ENCODE results near the gene PLA2G10. TPM values are rescaled to one million over a fixed set of nuclear protein-coding genes. Genes with fewer than 3 reads are reported as not detected.
"Not testable (repeated sequence)": the region's sequence is repeated elsewhere in the genome, so short reads cannot be mapped to it uniquely, and the experiment has no call there.

The PLA2G10 gene
- total and polyA plus RNA-seq, 9 of the 15 experiments (the other 6 are each of a cell fraction or from before 2014, with no cell fraction given) = not detected

- POLR2A ChIA-PET; H3K79me2 ChIP-seq (ENCODE audit: control insufficient read depth, insufficient read depth, low read length); H3K4me3 ChIP-seq; FAIRE-seq; H3K4me1 ChIP-seq (replicated peaks in 1 of 2; ENCODE audit: control insufficient read depth in 2 of 2, insufficient read depth in 2 of 2, low read length in 2 of 2); DNase-seq (ENCODE audit: extremely low read depth in 1 of 4, low spot score in 3 of 4); intact Hi-C loops (cut with micrococcal nuclease); H3K27me3 ChIP-seq (ENCODE audit: control insufficient read depth in 2 of 2, insufficient read depth in 2 of 2, low read length in 2 of 2); in situ Hi-C loops (cut with MboI); CTCF ChIA-PET (ENCODE audit: low intra/inter-chr PET ratio); H3K4me2 ChIP-seq (ENCODE audit: insufficient read depth, low read length); H3K27ac ChIP-seq (ENCODE audit: extremely low read depth, low read depth, low read length); H3K9me1 ChIP-seq (ENCODE audit: control insufficient read depth, insufficient read depth, low read length); H3K36me3 ChIP-seq (ENCODE audit: control insufficient read depth, insufficient read depth, low read length); BruUV-seq (replicated peaks); H3K9ac ChIP-seq (ENCODE audit: insufficient read depth in 1 of 2, low read depth in 2 of 2, low read length in 2 of 2); ATAC-seq; H4K20me1 ChIP-seq (replicated peaks; ENCODE audit: control insufficient read depth, insufficient read depth, low read length); H3K9me3 ChIP-seq (replicated peaks; ENCODE audit: control insufficient read depth, insufficient read depth, low read depth, low read length); H2AFZ ChIP-seq (ENCODE audit: low read depth, low read length): not testable (repeated sequence)
- WGBS (ENCODE audit: insufficient coverage, low coverage, missing lambda C conversion rate) = no CpG with 5 or more reads among the region's 10 CpGs
Measured at GRCh38 chr16:14740832-14741385, 46.8 kb upstream of the PLA2G10 start.

- H3K36me3 ChIP-seq (ENCODE audit: control insufficient read depth, insufficient read depth, low read length); BruUV-seq (replicated peaks); H3K9ac ChIP-seq (ENCODE audit: insufficient read depth in 1 of 2, low read depth in 2 of 2, low read length in 2 of 2); FAIRE-seq; intact Hi-C loops (cut with micrococcal nuclease); H2AFZ ChIP-seq (ENCODE audit: low read depth, low read length); H3K79me2 ChIP-seq (ENCODE audit: control insufficient read depth, insufficient read depth, low read length); DNase-seq (ENCODE audit: extremely low read depth in 1 of 4, low spot score in 3 of 4); H3K4me1 ChIP-seq (replicated peaks in 1 of 2; ENCODE audit: control insufficient read depth in 2 of 2, insufficient read depth in 2 of 2, low read length in 2 of 2); in situ Hi-C loops (cut with MboI); CTCF ChIA-PET (ENCODE audit: low intra/inter-chr PET ratio); H3K9me1 ChIP-seq (ENCODE audit: control insufficient read depth, insufficient read depth, low read length); H3K9me3 ChIP-seq (replicated peaks; ENCODE audit: control insufficient read depth, insufficient read depth, low read depth, low read length); H3K4me2 ChIP-seq (ENCODE audit: insufficient read depth, low read length); H4K20me1 ChIP-seq (replicated peaks; ENCODE audit: control insufficient read depth, insufficient read depth, low read length); H3K4me3 ChIP-seq; H3K27me3 ChIP-seq (ENCODE audit: control insufficient read depth in 2 of 2, insufficient read depth in 2 of 2, low read length in 2 of 2); ATAC-seq; H3K27ac ChIP-seq (ENCODE audit: extremely low read depth, low read depth, low read length); POLR2A ChIA-PET: not testable (repeated sequence)
- no CpG with 5 or more reads among the region's 28 CpGs for WGBS (ENCODE audit: insufficient coverage, low coverage, missing lambda C conversion rate)
Measured at GRCh38 chr16:14733233-14733632, 39.1 kb upstream of the PLA2G10 start.

GRCh38 chr16:14703156-14704011 is 9.3 kb upstream of the PLA2G10 start, which contains the start of gene NPIPA3:
TSS of gene NPIPA3 (plus strand) at chr16:14703411. CDS start at chr16:14708944, 5,533 bp downstream.
- H3K9me1 ChIP-seq (ENCODE audit: control insufficient read depth, insufficient read depth, low read length); H3K4me3 ChIP-seq; in situ Hi-C loops (cut with MboI); intact Hi-C loops (cut with micrococcal nuclease); H3K4me2 ChIP-seq (ENCODE audit: insufficient read depth, low read length); BruUV-seq (replicated peaks); H3K27ac ChIP-seq (ENCODE audit: extremely low read depth, low read depth, low read length); H3K79me2 ChIP-seq (ENCODE audit: control insufficient read depth, insufficient read depth, low read length); H3K4me1 ChIP-seq (replicated peaks in 1 of 2; ENCODE audit: control insufficient read depth in 2 of 2, insufficient read depth in 2 of 2, low read length in 2 of 2); DNase-seq (ENCODE audit: extremely low read depth in 1 of 4, low spot score in 3 of 4); H3K9me3 ChIP-seq (replicated peaks; ENCODE audit: control insufficient read depth, insufficient read depth, low read depth, low read length); H2AFZ ChIP-seq (ENCODE audit: low read depth, low read length); POLR2A ChIA-PET; H3K36me3 ChIP-seq (ENCODE audit: control insufficient read depth, insufficient read depth, low read length); H3K9ac ChIP-seq (ENCODE audit: insufficient read depth in 1 of 2, low read depth in 2 of 2, low read length in 2 of 2); CTCF ChIA-PET (ENCODE audit: low intra/inter-chr PET ratio); H3K27me3 ChIP-seq (ENCODE audit: control insufficient read depth in 2 of 2, insufficient read depth in 2 of 2, low read length in 2 of 2); H4K20me1 ChIP-seq (replicated peaks; ENCODE audit: control insufficient read depth, insufficient read depth, low read length): not testable (repeated sequence)
- peak; percentile 23 for FAIRE-seq
- ATAC-seq = peak; percentile 99
- no CpG with 5 or more reads among the region's 73 CpGs for WGBS (ENCODE audit: insufficient coverage, low coverage, missing lambda C conversion rate)

- in situ Hi-C loops (cut with MboI); H3K4me1 ChIP-seq (replicated peaks in 1 of 2; ENCODE audit: control insufficient read depth in 2 of 2, insufficient read depth in 2 of 2, low read length in 2 of 2); H3K27me3 ChIP-seq (ENCODE audit: control insufficient read depth in 2 of 2, insufficient read depth in 2 of 2, low read length in 2 of 2); H3K4me2 ChIP-seq (ENCODE audit: insufficient read depth, low read length); DNase-seq (ENCODE audit: extremely low read depth in 1 of 4, low spot score in 3 of 4); intact Hi-C loops (cut with micrococcal nuclease); FAIRE-seq; H4K20me1 ChIP-seq (replicated peaks; ENCODE audit: control insufficient read depth, insufficient read depth, low read length); H3K4me3 ChIP-seq; ATAC-seq; H3K36me3 ChIP-seq (ENCODE audit: control insufficient read depth, insufficient read depth, low read length); H3K9me3 ChIP-seq (replicated peaks; ENCODE audit: control insufficient read depth, insufficient read depth, low read depth, low read length); BruUV-seq (replicated peaks); CTCF ChIA-PET (ENCODE audit: low intra/inter-chr PET ratio); POLR2A ChIA-PET; H3K79me2 ChIP-seq (ENCODE audit: control insufficient read depth, insufficient read depth, low read length); H3K27ac ChIP-seq (ENCODE audit: extremely low read depth, low read depth, low read length); H2AFZ ChIP-seq (ENCODE audit: low read depth, low read length); H3K9me1 ChIP-seq (ENCODE audit: control insufficient read depth, insufficient read depth, low read length); H3K9ac ChIP-seq (ENCODE audit: insufficient read depth in 1 of 2, low read depth in 2 of 2, low read length in 2 of 2): not testable (repeated sequence)
- WGBS (ENCODE audit: insufficient coverage, low coverage, missing lambda C conversion rate) = no CpG with 5 or more reads among the region's 11 CpGs
Measured at GRCh38 chr16:14702672-14703071, 8.6 kb upstream of the PLA2G10 start.
